ENCODE data around the gene PCGF1.

Gene PCGF1

GRCh38 chr2:74497777-74498499 is 9.6 kb downstream of the PCGF1 start:
- no peak for TF ChIP-seq CTCF (IDR thresholded peaks at IDR 0.05; ENCODE audit: control extremely low read depth, extremely low read depth, low read depth, missing control alignments)
- ChIA-PET POLR2A (no interaction called here), CTCF (interaction anchor here (0.7 to 1.6 kb wide), 9 partner anchors 15 to 90 kb away, joined by 3 to 7 read pairs (median 3); partner anchors contain the start of genes AUP1, CCDC142, HTRA2 and TLX2)
- DNase-seq (ENCODE audit: extremely low spot score): peak; percentile 47

- no peak for TF ChIP-seq CTCF (IDR thresholded peaks at IDR 0.05; ENCODE audit: control extremely low read depth, extremely low read depth, low read depth, missing control alignments)
- ChIA-PET CTCF (interaction anchor here (0.7 to 1.9 kb wide), 8 partner anchors 14 to 91 kb away, joined by 3 to 8 read pairs (median 4); partner anchors contain the start of genes CCDC142, TLX2 and TTC31), POLR2A (no interaction called here)
- no peak for DNase-seq (ENCODE audit: extremely low spot score)
Observed at GRCh38 chr2:74496997-74497776, 10.3 kb downstream of the PCGF1 start.

- TF ChIP-seq CTCF (IDR thresholded peaks at IDR 0.05; ENCODE audit: control extremely low read depth, extremely low read depth, low read depth, missing control alignments): no peak
- CTCF ChIA-PET: interaction anchor here (0.7 to 1.9 kb wide), 2 partner anchors 8 to 92 kb away, joined by 3 to 8 read pairs; no protein-coding TSS in a partner anchor
Observed at GRCh38 chr2:74495440-74495839, 12.1 kb downstream of the PCGF1 start.

GRCh38 chr2:74493546-74493945 is 13.9 kb downstream of the PCGF1 start:
- ChIA-PET CTCF (interaction anchor here (0.9 to 2.0 kb wide), 4 partner anchors 11 to 94 kb away, joined by 3 to 10 read pairs (median 5); partner anchors contain the start of genes CCDC142, DQX1 and TTC31), POLR2A (interaction anchor here (0.6 kb wide), 1 partner anchor 19 kb away, joined by 3 read pairs; no protein-coding TSS in a partner anchor)
- no peak for TF ChIP-seq CTCF (IDR thresholded peaks at IDR 0.05; ENCODE audit: control extremely low read depth, extremely low read depth, low read depth, missing control alignments)
- no peak for DNase-seq (ENCODE audit: extremely low spot score)

More at GRCh38 chr2:74495440-74495839, 12.1 kb downstream of the PCGF1 start:
- no peak for DNase-seq (ENCODE audit: extremely low spot score)
- POLR2A ChIA-PET: no interaction called here

- no peak for TF ChIP-seq CTCF (IDR thresholded peaks at IDR 0.05; ENCODE audit: control extremely low read depth, extremely low read depth, low read depth, missing control alignments)
- POLR2A ChIA-PET: no interaction called here
- CTCF ChIA-PET: interaction anchor here (1.0 to 2.5 kb wide), 5 partner anchors 9 to 97 kb away, joined by 3 to 7 read pairs (median 4); partner anchors contain the start of genes CCDC142 and TTC31
- DNase-seq (ENCODE audit: extremely low spot score): no peak
Observed at GRCh38 chr2:74491648-74492544, 15.6 kb downstream of the PCGF1 start.

Data from GM10248 (cell line).